Heart left ventricle (tissue), 13 donors: ENCODE measurements around the gene CBFA2T3.

Experiments used
- POLR2A ChIP-seq, 2 donors: fragments of 450-650 bp; IDR thresholded peaks; one replicate each; pipeline ENCODE4 v1.6.1; 2017; ENCODE audit warnings: antibody characterized with exemption in 2 of 2, mild to moderate bottlenecking in 2 of 2, moderate library complexity in 2 of 2
- TF ChIP-seq, protein P1 (sequence below), 12 donors: fragments of 200-600 bp; sonication (generic) in 4 of 12; IDR thresholded peaks; one replicate each; pipeline versions ENCODE4 v1.5.0 to v1.8.0; 2018 to 2022; ENCODE audit warnings: antibody characterized with exemption in 12 of 12, mild to moderate bottlenecking in 5 of 12
- donor health status: ischemic (EF 13 %, LVEDD 7.1; RV severe dilation, severe dysfunction).
- donor health status: DM: no; HTN: yes; CAD: no.
- donor health status: DM: no; HTN: no; CAD: no.
- donor health status: ischemic (EF 25% LVEDD 6.9; RV normal size, moderate dysfunction).
- donor health status: ischemic (EF 25% LVEDD 5.7; RV mildly dilated, moderate dysfunction).
- donor health status: ischemic (EF 35%, LVEDD 5.7; RV mildly dilated, moderate dysfunction).
- donor health status: nonischemic (EF 11% LVEDD 7.7; RV severe dilation, severe dysfunction).
- donor health status: DM: yes; HTN: yes; CAD: no.
- donor health status: PGD.
- donor health status: ischemic (EF 29% LVEDD 5.4; RV normal size, mild dysfunction).
- donor health status: nonischemic (EF 23%, LVEDD 6.1; RV moderate dilation, normal function).

DNA sequence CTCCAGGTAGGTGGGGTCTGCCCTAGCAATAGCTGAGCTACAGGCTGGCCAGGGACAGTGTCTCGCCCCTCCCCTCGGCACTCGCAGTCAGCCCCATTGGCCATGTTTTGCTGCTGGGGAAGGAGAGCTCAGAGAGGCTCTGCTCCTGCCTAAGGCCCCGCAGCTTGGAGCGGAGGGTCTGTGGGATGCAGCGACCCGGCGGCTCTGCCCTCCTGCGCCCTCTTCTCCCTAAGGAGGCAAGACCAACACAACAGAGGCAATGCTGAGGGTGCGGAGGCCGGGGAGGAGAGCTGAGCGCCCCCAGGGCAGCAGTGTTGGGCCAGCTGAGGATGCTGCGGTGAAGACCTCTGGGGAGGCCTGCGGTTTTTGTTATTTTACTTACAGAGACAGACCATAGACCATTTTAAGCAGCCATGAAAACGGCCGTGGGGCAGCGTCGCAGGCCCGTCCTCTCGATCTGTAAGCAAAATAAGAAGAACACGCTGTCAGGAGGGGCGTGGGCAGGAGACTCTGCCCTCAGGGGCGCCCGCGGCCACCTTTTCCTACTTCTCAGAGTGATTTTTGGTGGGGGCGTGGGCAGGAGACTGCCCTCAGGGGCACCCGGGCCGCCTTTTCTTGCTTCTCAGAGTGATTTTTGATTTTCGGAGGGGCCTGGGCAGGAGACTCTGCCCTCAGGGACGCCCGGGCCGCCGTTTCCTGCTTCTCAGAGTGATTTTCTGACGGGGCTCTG lies 79.1 kb downstream of the CBFA2T3 start:
- TF ChIP-seq, protein P1, sequence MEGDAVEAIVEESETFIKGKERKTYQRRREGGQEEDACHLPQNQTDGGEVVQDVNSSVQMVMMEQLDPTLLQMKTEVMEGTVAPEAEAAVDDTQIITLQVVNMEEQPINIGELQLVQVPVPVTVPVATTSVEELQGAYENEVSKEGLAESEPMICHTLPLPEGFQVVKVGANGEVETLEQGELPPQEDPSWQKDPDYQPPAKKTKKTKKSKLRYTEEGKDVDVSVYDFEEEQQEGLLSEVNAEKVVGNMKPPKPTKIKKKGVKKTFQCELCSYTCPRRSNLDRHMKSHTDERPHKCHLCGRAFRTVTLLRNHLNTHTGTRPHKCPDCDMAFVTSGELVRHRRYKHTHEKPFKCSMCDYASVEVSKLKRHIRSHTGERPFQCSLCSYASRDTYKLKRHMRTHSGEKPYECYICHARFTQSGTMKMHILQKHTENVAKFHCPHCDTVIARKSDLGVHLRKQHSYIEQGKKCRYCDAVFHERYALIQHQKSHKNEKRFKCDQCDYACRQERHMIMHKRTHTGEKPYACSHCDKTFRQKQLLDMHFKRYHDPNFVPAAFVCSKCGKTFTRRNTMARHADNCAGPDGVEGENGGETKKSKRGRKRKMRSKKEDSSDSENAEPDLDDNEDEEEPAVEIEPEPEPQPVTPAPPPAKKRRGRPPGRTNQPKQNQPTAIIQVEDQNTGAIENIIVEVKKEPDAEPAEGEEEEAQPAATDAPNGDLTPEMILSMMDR (IDR thresholded peaks at IDR 0.05) = no peak
- no peak for TF ChIP-seq POLR2A (IDR thresholded peaks at IDR 0.05)
